NCI-H2227 (cell line): Measurements from ENCODE around the gene CFAP90.
A peak's percentile ranks its signal among the peaks of the same experiment; 100 is the strongest.

ENCODE experiments used
- DNase-seq: peaks from one replicate; lab custom pipeline; 2025; ENCODE audit not compliant: unreplicated experiment; lab: John Stamatoyannopoulos, UW

Gene CFAP90

GRCh38 chr5:7824995-7825394 lies 25.9 kb downstream of the CFAP90 start:
- no peak for DNase-seq

GRCh38 chr5:7823594-7823993 lies 27.3 kb downstream of the CFAP90 start:
- no peak for DNase-seq

DNA sequence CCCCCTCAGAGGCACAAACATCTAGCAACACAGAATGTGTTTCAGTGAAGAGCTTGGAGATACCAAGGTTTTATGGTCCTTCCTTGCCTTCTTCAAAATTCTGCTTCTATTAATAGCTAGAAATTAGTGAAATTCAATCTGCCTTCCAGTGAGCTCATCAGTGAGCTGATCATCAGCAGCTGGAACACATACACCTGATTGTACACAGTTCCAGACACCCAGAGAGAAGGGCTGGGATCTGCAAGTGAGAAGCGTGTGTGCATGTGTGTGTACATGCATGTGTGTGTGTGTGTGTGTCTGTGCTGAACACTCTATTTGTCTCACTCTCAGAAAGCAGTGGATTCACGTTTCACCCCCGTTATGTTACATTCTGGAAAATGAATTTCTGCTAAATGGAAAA lies 28.5 kb downstream of the CFAP90 start:
- DNase-seq, result no peak

DNA sequence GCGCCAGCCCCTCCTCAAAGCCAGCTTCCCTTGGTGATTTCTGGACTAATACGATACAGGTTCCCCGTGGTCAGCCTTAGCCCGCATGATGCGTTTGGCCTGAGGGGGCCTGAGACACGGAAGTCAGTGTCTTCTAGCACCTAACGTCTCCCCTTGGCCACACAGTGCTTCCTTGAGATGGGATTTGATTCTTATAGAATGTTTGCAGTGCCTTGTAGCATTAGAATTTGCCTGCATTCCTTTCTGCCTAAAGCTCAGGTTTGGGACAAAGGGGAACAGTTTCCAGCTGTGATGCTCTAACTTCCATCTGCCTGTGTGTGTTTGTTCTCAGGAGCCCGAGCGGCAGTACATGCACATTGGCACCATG lies 34.4 kb downstream of the CFAP90 start:
- no peak for DNase-seq

- DNase-seq, result peak; percentile 75
Measured at GRCh38 chr5:7815892-7816534, 34.9 kb downstream of the CFAP90 start.

- no peak for DNase-seq
Measured at GRCh38 chr5:7814816-7815215, 36.1 kb downstream of the CFAP90 start.

DNA sequence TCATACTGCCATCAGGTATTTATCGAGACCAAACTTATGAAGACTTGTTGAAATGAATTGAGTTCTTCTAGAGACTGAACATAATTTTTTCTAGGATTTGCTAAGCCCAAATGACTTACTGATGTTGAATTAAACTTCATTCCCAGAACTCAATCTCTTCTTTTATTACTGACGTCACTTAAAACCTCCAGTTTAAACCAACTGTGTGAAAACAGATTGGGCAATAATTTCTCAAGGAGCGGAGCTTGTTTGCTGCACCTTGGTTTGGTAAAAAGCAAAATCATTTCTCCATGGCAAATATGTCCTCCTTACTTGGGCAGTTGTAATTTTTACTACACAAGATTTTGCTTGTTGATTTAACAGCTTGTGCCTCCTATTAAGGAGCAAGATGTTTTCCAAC lies 37.4 kb downstream of the CFAP90 start:
- DNase-seq, result no peak

DNA sequence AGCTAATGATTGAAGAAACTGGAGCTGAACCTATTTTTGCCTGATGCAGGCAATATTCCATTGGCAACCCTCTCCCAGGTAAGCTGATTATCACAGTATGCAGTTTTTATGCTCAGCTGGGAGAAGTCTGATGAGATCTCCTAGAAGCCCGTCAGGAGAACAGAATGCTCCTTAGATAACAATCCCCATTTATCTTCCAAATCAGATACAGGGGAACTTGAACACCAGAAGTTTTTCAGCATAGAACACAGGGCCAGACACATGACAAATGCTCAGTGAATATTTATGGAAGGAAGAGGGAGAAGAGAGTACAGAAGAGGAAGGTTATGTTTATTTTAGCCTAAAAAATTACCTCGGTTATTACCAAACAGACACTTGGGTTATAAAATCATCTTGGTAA lies 37.9 kb downstream of the CFAP90 start:
- DNase-seq, result no peak

DNA sequence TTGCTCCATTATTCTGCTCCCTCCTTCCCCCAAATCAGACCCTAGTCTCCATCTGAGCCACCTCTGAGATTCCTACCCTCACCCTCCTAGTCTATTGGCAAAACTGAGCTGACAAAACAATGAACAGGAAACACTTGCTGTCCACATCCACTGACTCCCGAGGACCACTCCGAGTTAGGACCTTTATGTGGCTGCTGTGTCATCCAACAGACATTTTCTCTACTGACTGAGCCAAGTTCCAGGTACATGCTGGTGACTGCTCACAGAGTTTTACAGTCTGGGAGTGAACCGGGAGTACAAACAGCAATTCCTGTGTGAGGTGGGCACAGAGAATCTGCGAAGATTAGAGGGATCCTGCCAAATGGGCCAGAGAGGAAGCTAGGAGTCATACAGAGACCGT lies 39.2 kb downstream of the CFAP90 start:
- DNase-seq, result no peak

GRCh38 chr5:7808998-7809397 lies 41.9 kb downstream of the CFAP90 start:
- DNase-seq, result no peak

DNA sequence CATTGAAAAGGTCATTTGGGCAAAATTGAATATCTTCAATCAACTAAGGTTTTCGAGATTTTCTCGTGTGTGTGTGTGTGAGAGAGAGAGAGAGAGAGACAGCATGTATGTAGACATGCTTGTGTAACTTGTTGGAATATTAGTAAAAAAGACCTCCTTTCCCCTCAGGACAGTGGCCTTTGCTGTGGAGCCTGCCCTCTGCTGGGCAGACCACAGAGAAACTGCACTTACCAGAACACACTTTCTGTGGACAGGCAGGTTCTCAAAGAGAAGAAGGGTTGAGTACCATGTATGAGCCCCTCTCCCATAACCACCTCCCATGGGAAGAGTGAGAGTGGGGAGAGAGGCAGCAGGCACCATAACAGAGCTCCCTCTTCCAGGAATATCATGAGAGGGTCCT lies 45.6 kb downstream of the CFAP90 start:
- DNase-seq, result no peak

DNA sequence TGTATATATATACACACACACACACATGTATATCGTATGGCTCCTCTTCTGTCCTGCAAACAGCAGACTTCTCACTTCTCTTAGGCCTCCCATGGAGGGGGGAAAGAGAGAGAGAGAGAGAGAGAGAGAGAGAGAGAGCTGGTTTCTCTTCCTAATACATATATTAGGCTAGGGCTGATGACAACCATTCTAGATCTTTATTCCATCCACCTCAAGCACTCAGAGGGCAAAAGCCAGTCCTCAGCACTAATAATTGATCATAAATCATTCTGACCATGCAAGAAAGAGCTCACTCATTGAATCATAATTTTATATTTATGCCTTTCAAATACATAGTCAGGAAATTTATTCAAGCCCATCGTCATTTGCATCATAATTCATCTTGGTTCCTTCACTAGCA lies 47.0 kb downstream of the CFAP90 start:
- DNase-seq, result no peak

- DNase-seq, result no peak
Measured at GRCh38 chr5:7802855-7803254, 48.1 kb downstream of the CFAP90 start.

- DNase-seq, result no peak
Measured at GRCh38 chr5:7801891-7802614, 48.9 kb downstream of the CFAP90 start.

- no peak for DNase-seq
Measured at GRCh38 chr5:7795306-7795705, 55.6 kb downstream of the CFAP90 start.

GRCh38 chr5:7794823-7795222 lies 56.1 kb downstream of the CFAP90 start:
- no peak for DNase-seq

DNA sequence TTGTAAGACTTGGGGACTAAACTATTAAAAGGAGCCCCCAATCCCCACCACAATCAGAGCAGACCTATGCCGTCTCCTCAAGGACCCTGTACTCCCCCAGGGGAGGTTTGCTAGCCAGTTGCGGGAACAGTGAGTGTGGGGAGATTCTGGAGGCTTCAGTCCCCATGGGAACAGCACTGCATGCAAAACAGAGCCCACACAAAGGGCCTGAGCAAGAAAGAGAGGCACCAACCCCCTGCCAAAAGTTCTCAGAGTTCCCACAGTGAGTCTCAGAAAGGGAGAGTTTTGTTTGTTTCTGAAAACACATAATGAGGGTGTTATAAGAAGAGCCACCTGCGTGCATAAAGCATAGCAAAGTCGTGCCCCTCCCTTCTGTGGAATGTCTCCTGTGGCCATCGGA lies 56.6 kb downstream of the CFAP90 start:
- DNase-seq, result no peak

- no peak for DNase-seq
Measured at GRCh38 chr5:7793895-7794294, 57.0 kb downstream of the CFAP90 start.

DNA sequence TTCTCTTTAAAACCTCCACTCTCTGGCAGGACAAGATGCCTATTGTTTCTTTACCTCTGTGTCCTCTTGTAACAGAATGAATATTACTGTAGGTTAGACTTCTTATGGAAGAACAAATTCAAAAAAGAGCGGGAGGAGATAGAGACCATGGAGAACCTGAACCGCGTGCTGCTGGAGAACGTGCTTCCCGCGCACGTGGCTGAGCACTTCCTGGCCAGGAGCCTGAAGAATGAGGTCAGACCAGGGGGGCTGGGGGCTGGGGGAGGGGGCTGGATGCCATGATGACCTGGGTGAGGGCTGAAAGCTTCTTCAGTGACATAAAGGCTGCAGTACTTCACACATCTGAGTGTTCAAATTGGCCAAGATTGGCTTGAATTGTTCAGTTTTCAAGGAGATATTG lies 61.4 kb downstream of the CFAP90 start:
- no peak for DNase-seq

- DNase-seq, result no peak
Measured at GRCh38 chr5:7787770-7788169, 63.2 kb downstream of the CFAP90 start.

- DNase-seq, result no peak
Measured at GRCh38 chr5:7784683-7785380, 66.1 kb downstream of the CFAP90 start.

DNA sequence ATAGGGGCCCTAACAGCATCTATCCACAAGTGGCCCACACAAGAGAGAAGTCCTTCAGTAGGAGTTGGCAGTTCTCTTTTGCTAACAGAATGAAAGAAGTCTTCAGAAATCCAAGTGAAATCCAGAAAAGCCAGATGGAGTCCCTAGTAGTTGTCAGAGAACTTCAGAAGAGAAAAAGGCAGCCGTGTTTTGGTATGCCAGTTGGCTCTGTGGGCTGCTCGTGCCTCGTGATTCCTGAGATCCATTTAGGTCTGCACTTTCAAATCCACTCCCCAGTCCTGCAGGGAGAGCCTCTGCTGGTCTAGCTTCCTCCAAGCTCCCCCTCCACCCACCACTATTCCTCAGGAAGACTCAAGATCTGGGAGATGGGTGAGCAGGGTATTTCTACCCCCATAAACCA lies 69.0 kb downstream of the CFAP90 start:
- no peak for DNase-seq
